HEK293 (cell line): Measurements from ENCODE around the gene ITPR2.

Experiments
- CTCF ChIA-PET: fragments of 350-600 bp; formaldehyde crosslinking; extraction: SDS; loops from one replicate; lab custom pipeline; 2021; ENCODE audit warnings: antibody characterized with exemption; lab: Yijun Ruan, JAX
- POLR2A ChIA-PET: fragments of 300-600 bp; formaldehyde crosslinking; extraction: SDS; loops from one replicate; lab custom pipeline; 2020; ENCODE audit warnings: antibody characterized with exemption, inconsistent platforms; lab: Yijun Ruan, JAX
- H3K27ac ChIP-seq: fragments of 200-500 bp; sonication (Bioruptor generic); 2 replicates; pipeline ENCODE4 v1.5.1; 2014; ENCODE audit warnings: low read depth, low read length, control low read depth, inconsistent platforms; ENCODE audit errors: extremely low read depth
- H3K36me3 ChIP-seq, 2 experiments: fragments of 200-500 bp in 1 of 2; sonication (Bioruptor generic) in 1 of 2; 1 replicate in 1 of 2; 2 replicates in 1 of 2; pipeline ENCODE4 v1.5.1; 2014 to 2017; ENCODE audit warnings: inconsistent platforms in 2 of 2, low read length in 2 of 2; ENCODE audit not compliant: control insufficient read depth in 2 of 2, insufficient read depth in 1 of 2
- H3K4me1 ChIP-seq: fragments of 200-500 bp; sonication (Bioruptor generic); 2 replicates; pipeline ENCODE4 v1.5.1; 2014; ENCODE audit warnings: mild to moderate bottlenecking, low read length, inconsistent platforms; ENCODE audit not compliant: control insufficient read depth, insufficient read depth
- H3K4me3 ChIP-seq: 2 replicates; pipeline ENCODE4 v1.5.1; 2011; ENCODE audit warnings: low read depth, mild to moderate bottlenecking, control low read depth, low read length, moderate library complexity
- H3K9me3 ChIP-seq: fragments of 200-500 bp; sonication (Bioruptor generic); 2 replicates; pipeline ENCODE4 v1.5.1; 2014; ENCODE audit warnings: low read depth, low read length, inconsistent platforms; ENCODE audit not compliant: control insufficient read depth, insufficient read depth
- GLI2 ChIP-seq: fragments of 450-650 bp; formaldehyde crosslinking; IDR thresholded peaks from 2 replicates; pipeline ENCODE4; 2017; ENCODE audit warnings: missing biosample characterization, missing genetic modification characterization, low read depth, borderline replicate concordance
- OVOL3 ChIP-seq: fragments of 450-650 bp; formaldehyde crosslinking; IDR thresholded peaks from 2 replicates; pipeline ENCODE4 v1.5.1; 2016; ENCODE audit warnings: missing biosample characterization, missing genetic modification characterization
- ZNF19 ChIP-seq: fragments of 450-650 bp; formaldehyde crosslinking; IDR thresholded peaks from 2 replicates; pipeline ENCODE4; 2016; ENCODE audit warnings: missing biosample characterization, missing genetic modification characterization, low read depth
- ZNF391 ChIP-seq: fragments of 450-650 bp; formaldehyde crosslinking; IDR thresholded peaks from 2 replicates; pipeline ENCODE4 v1.5.1; 2016; ENCODE audit warnings: low read depth, missing biosample characterization, missing genetic modification characterization, borderline replicate concordance
- ZNF426 ChIP-seq: fragments of 450-650 bp; formaldehyde crosslinking; IDR thresholded peaks from 2 replicates; pipeline ENCODE4 v1.5.1; 2017; ENCODE audit warnings: missing biosample characterization, missing genetic modification characterization, mild to moderate bottlenecking, inconsistent platforms, moderate library complexity
- ZNF501 ChIP-seq: fragments of 450-650 bp; formaldehyde crosslinking; IDR thresholded peaks from 2 replicates; pipeline ENCODE4 v1.5.1; 2016; ENCODE audit warnings: missing biosample characterization, missing genetic modification characterization
- ZNF529 ChIP-seq: fragments of 450-650 bp; formaldehyde crosslinking; IDR thresholded peaks from 2 replicates; pipeline ENCODE4 v1.5.1; 2017; ENCODE audit warnings: missing genetic modification characterization, missing biosample characterization; ENCODE audit not compliant: insufficient replicate concordance
- ZNF621 ChIP-seq: fragments of 450-650 bp; formaldehyde crosslinking; IDR thresholded peaks from 2 replicates; pipeline ENCODE4 v1.5.1; 2017; ENCODE audit warnings: missing biosample characterization, missing genetic modification characterization
- ZNF660 ChIP-seq: fragments of 450-650 bp; IDR thresholded peaks from 2 replicates; pipeline ENCODE4 v1.5.1; 2018; ENCODE audit warnings: missing biosample characterization, mild to moderate bottlenecking, missing genetic modification characterization
- ZNF791 ChIP-seq: fragments of 450-650 bp; formaldehyde crosslinking; IDR thresholded peaks from 2 replicates; pipeline ENCODE4 v1.5.1; 2016; ENCODE audit warnings: missing biosample characterization, missing genetic modification characterization
- TF ChIP-seq, protein P1 (sequence below): fragments of 450-650 bp; formaldehyde crosslinking; IDR thresholded peaks from 2 replicates; pipeline ENCODE4 v1.5.1; 2016; ENCODE audit warnings: missing biosample characterization, missing genetic modification characterization
- TF ChIP-seq, protein P2 (sequence below): IDR thresholded peaks from 2 replicates; pipeline ENCODE4 v1.6.1; 2011; ENCODE audit warnings: mild to moderate bottlenecking, low read depth, low read length, borderline replicate concordance
- TF ChIP-seq, protein P3 (sequence below): fragments of 450-650 bp; formaldehyde crosslinking; conservative IDR thresholded peaks from 2 replicates; pipeline ENCODE4 v1.5.1; 2016; ENCODE audit warnings: low read depth, missing biosample characterization, missing genetic modification characterization
- TF ChIP-seq, protein P4 (sequence below): fragments of 450-650 bp; formaldehyde crosslinking; IDR thresholded peaks from 2 replicates; pipeline ENCODE4 v1.5.0; 2017; ENCODE audit warnings: missing biosample characterization, missing genetic modification characterization, borderline replicate concordance
- TF ChIP-seq, protein P5 (sequence below): fragments of 450-650 bp; formaldehyde crosslinking; IDR thresholded peaks from 2 replicates; pipeline ENCODE4; 2016; ENCODE audit warnings: missing biosample characterization, missing genetic modification characterization
- TF ChIP-seq, protein P6 (sequence below): fragments of 450-650 bp; IDR thresholded peaks from 2 replicates; pipeline ENCODE4 v1.5.1; 2018; ENCODE audit warnings: missing biosample characterization, mild to moderate bottlenecking, missing genetic modification characterization
- TF ChIP-seq, protein P7 (sequence below): fragments of 450-650 bp; formaldehyde crosslinking; IDR thresholded peaks from 2 replicates; pipeline ENCODE4 v1.5.1; 2017; ENCODE audit warnings: missing biosample characterization, missing genetic modification characterization

Gene ITPR2

DNA sequence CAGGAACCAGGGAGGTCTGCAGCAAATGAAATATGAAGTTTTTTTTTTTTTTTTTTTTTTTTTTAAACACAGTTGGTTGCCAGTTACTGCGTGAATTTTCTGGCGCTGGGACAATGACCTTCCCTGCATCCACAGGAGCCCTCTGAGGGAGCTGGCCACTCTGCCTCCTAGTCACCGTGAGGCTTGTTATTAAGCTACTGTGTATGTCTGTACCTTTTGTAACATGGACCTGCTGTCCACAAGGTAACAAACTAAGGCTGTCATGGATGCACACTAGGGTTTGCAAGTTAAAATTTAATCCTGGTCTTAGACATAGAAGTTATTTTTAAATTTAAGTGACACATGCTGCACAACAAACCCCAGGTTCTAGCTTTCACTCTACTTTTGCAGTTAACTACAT lies 426.6 kb downstream of the ITPR2 start:
- Histone ChIP-seq H3K9me3 (no peaks in the 10 kb centered on the region), H3K4me1 (no peaks in the 10 kb centered on the region), H3K27ac (no peak overlapping the region), H3K36me3 (no peaks in the 10 kb centered on the region), H3K4me3 (no peak overlapping the region)
- ChIA-PET POLR2A (no interaction called here), CTCF (no interaction called here)
- TF ChIP-seq GLI2 (tag by site-specific recombination) (no peak), ZNF501 (tag by site-specific recombination) (no peak)

DNA sequence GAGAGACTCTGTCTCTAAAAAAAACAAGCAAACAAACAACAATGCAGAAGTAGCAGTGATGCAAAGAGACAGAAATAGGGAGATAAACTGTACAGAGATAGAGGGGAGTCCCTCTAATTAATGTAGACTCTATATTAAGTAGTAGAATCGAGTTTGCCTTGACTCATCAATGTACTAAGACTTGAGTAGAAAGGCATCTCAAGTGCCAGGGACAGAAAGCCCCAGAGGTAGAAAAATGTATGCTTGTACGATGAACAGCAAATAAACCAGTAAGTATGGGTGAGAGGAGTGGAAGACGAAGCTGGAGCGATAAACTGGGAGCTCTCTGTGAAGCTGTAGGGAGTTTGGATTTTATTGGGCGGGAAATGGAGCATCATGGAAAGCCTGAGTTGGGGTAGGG lies 429.4 kb downstream of the ITPR2 start:
- no peaks in the 10 kb centered on the region for H3K36me3 ChIP-seq
- TF ChIP-seq, protein P1, sequence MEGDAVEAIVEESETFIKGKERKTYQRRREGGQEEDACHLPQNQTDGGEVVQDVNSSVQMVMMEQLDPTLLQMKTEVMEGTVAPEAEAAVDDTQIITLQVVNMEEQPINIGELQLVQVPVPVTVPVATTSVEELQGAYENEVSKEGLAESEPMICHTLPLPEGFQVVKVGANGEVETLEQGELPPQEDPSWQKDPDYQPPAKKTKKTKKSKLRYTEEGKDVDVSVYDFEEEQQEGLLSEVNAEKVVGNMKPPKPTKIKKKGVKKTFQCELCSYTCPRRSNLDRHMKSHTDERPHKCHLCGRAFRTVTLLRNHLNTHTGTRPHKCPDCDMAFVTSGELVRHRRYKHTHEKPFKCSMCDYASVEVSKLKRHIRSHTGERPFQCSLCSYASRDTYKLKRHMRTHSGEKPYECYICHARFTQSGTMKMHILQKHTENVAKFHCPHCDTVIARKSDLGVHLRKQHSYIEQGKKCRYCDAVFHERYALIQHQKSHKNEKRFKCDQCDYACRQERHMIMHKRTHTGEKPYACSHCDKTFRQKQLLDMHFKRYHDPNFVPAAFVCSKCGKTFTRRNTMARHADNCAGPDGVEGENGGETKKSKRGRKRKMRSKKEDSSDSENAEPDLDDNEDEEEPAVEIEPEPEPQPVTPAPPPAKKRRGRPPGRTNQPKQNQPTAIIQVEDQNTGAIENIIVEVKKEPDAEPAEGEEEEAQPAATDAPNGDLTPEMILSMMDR (tag by site-specific recombination): no peak
- TF ChIP-seq ZNF391 (tag by site-specific recombination): no peak
- TF ChIP-seq, protein P2, sequence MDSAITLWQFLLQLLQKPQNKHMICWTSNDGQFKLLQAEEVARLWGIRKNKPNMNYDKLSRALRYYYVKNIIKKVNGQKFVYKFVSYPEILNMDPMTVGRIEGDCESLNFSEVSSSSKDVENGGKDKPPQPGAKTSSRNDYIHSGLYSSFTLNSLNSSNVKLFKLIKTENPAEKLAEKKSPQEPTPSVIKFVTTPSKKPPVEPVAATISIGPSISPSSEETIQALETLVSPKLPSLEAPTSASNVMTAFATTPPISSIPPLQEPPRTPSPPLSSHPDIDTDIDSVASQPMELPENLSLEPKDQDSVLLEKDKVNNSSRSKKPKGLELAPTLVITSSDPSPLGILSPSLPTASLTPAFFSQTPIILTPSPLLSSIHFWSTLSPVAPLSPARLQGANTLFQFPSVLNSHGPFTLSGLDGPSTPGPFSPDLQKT: no peak
- no peak for TF ChIP-seq ZNF426 (tag by site-specific recombination)
- no peak for TF ChIP-seq ZNF660 (tag by site-specific recombination)
- TF ChIP-seq, protein P3, sequence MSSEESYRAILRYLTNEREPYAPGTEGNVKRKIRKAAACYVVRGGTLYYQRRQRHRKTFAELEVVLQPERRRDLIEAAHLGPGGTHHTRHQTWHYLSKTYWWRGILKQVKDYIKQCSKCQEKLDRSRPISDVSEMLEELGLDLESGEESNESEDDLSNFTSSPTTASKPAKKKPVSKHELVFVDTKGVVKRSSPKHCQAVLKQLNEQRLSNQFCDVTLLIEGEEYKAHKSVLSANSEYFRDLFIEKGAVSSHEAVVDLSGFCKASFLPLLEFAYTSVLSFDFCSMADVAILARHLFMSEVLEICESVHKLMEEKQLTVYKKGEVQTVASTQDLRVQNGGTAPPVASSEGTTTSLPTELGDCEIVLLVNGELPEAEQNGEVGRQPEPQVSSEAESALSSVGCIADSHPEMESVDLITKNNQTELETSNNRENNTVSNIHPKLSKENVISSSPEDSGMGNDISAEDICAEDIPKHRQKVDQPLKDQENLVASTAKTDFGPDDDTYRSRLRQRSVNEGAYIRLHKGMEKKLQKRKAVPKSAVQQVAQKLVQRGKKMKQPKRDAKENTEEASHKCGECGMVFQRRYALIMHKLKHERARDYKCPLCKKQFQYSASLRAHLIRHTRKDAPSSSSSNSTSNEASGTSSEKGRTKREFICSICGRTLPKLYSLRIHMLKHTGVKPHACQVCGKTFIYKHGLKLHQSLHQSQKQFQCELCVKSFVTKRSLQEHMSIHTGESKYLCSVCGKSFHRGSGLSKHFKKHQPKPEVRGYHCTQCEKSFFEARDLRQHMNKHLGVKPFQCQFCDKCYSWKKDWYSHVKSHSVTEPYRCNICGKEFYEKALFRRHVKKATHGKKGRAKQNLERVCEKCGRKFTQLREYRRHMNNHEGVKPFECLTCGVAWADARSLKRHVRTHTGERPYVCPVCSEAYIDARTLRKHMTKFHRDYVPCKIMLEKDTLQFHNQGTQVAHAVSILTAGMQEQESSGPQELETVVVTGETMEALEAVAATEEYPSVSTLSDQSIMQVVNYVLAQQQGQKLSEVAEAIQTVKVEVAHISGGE (tag by site-specific recombination): no peak
- no peak for TF ChIP-seq OVOL3 (tag by site-specific recombination)
- TF ChIP-seq, all 188 proteins: peak for 0
- Histone ChIP-seq H3K27ac (no peak overlapping the region), H3K9me3 (no peaks in the 10 kb centered on the region), H3K4me3 (no peak overlapping the region), H3K4me1 (peaks cover 2% of the 10 kb centered on the region; the same call in 1 of the 2 replicates)
- ChIA-PET CTCF (no interaction called here), POLR2A (no interaction called here)

DNA sequence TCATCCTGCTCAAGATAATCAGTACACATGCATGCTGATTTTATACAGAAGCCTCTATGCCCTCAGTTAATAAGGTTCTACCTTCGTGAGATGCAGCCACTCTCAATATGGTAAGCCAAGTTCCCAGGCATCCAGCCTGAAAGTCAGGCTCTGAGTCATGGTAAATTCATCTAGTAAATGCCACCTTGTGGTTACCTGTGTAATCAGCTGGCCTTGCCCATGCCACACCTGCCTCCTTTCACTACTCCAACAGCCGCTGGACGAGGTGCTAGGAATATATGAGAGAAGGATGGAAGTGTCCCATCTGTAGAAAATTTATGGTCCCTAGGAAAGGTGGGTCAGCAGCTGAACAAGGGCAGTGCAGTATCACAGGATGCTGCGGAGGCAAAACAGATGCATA lies 430.3 kb downstream of the ITPR2 start:
- H3K4me1 ChIP-seq: peaks cover 2% of the 10 kb centered on the region; the same call in 1 of the 2 replicates
- H3K4me3 ChIP-seq: no peak overlapping the region
- no peaks in the 10 kb centered on the region for H3K9me3 ChIP-seq
- H3K36me3 ChIP-seq: no peaks in the 10 kb centered on the region
- H3K27ac ChIP-seq: no peak overlapping the region
- POLR2A ChIA-PET: no interaction called here
- CTCF ChIA-PET: interaction anchor here (0.7 kb wide), 1 partner anchor 31 kb away, joined by 3 read pairs; no protein-coding TSS in a partner anchor
- TF ChIP-seq, protein P4, sequence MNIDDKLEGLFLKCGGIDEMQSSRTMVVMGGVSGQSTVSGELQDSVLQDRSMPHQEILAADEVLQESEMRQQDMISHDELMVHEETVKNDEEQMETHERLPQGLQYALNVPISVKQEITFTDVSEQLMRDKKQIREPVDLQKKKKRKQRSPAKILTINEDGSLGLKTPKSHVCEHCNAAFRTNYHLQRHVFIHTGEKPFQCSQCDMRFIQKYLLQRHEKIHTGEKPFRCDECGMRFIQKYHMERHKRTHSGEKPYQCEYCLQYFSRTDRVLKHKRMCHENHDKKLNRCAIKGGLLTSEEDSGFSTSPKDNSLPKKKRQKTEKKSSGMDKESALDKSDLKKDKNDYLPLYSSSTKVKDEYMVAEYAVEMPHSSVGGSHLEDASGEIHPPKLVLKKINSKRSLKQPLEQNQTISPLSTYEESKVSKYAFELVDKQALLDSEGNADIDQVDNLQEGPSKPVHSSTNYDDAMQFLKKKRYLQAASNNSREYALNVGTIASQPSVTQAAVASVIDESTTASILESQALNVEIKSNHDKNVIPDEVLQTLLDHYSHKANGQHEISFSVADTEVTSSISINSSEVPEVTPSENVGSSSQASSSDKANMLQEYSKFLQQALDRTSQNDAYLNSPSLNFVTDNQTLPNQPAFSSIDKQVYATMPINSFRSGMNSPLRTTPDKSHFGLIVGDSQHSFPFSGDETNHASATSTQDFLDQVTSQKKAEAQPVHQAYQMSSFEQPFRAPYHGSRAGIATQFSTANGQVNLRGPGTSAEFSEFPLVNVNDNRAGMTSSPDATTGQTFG: no peak
- TF ChIP-seq ZNF791 (tag by site-specific recombination) (no peak), ZNF621 (no peak), ZNF19 (no peak), ZNF529 (no peak)
- TF ChIP-seq, protein P5, sequence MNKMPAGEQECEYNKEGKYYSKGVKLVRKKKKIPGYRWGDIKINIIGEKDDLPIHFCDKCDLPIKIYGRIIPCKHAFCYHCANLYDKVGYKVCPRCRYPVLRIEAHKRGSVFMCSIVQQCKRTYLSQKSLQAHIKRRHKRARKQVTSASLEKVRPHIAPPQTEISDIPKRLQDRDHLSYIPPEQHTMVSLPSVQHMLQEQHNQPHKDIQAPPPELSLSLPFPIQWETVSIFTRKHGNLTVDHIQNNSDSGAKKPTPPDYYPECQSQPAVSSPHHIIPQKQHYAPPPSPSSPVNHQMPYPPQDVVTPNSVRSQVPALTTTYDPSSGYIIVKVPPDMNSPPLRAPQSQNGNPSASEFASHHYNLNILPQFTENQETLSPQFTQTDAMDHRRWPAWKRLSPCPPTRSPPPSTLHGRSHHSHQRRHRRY (tag by site-specific recombination): no peak
- TF ChIP-seq, protein P6, sequence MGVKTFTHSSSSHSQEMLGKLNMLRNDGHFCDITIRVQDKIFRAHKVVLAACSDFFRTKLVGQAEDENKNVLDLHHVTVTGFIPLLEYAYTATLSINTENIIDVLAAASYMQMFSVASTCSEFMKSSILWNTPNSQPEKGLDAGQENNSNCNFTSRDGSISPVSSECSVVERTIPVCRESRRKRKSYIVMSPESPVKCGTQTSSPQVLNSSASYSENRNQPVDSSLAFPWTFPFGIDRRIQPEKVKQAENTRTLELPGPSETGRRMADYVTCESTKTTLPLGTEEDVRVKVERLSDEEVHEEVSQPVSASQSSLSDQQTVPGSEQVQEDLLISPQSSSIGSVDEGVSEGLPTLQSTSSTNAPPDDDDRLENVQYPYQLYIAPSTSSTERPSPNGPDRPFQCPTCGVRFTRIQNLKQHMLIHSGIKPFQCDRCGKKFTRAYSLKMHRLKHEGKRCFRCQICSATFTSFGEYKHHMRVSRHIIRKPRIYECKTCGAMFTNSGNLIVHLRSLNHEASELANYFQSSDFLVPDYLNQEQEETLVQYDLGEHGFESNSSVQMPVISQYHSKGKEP: no peak
- TF ChIP-seq, protein P7, sequence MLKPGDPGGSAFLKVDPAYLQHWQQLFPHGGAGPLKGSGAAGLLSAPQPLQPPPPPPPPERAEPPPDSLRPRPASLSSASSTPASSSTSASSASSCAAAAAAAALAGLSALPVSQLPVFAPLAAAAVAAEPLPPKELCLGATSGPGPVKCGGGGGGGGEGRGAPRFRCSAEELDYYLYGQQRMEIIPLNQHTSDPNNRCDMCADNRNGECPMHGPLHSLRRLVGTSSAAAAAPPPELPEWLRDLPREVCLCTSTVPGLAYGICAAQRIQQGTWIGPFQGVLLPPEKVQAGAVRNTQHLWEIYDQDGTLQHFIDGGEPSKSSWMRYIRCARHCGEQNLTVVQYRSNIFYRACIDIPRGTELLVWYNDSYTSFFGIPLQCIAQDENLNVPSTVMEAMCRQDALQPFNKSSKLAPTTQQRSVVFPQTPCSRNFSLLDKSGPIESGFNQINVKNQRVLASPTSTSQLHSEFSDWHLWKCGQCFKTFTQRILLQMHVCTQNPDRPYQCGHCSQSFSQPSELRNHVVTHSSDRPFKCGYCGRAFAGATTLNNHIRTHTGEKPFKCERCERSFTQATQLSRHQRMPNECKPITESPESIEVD (tag by site-specific recombination): no peak
